Kidney (tissue), 14 donors: ENCODE results near the gene ADAT1. TPM values are rescaled to one million over a fixed set of nuclear protein-coding genes. Genes with fewer than 3 reads are reported as not detected.

Experiments used
- DNase-seq, 5 donors: peaks; one replicate each; pipeline ENCODE4 v3.0.0-alpha.2; 2013 to 2020
- FAIRE-seq: peaks from 2 replicates; lab custom pipeline; 2012; peaks lifted over from hg19 to GRCh38; lab: Jason Lieb, UNC
- H3K27ac ChIP-seq, 2 donors: one replicate each; pipeline ENCODE4 v1.7.0; 2013; ENCODE audit warnings: low read depth in 2 of 2, low read length in 2 of 2, inconsistent platforms in 1 of 2
- H3K27me3 ChIP-seq: one replicate; pipeline ENCODE4 v1.7.1; 2013; ENCODE audit warnings: low read length, inconsistent platforms; ENCODE audit not compliant: control insufficient read depth, insufficient read depth
- H3K36me3 ChIP-seq, 3 donors: one replicate each; pipeline versions ENCODE4 v1.7.0 to v1.7.1; 2013; ENCODE audit warnings: low read length in 3 of 3, control low read depth in 1 of 3, inconsistent platforms in 1 of 3; ENCODE audit not compliant: insufficient read depth in 3 of 3, control insufficient read depth in 2 of 3
- H3K4me1 ChIP-seq, 3 donors: one replicate each; pipeline versions ENCODE4 v1.7.0 to v1.7.1; 2013; ENCODE audit warnings: low read length in 3 of 3, inconsistent platforms in 1 of 3, low read depth in 1 of 3; ENCODE audit not compliant: control insufficient read depth in 2 of 3, insufficient read depth in 2 of 3
- H3K4me3 ChIP-seq, 3 donors: one replicate each; pipeline versions ENCODE4 v1.7.0 to v1.8.1; 2013; ENCODE audit warnings: low read length in 3 of 3, control low read depth in 1 of 3, inconsistent platforms in 1 of 3
- H3K9ac ChIP-seq, 3 donors: one replicate each; pipeline versions ENCODE4 v1.7.0 to v1.7.1; 2013; ENCODE audit warnings: low read length in 3 of 3, control low read depth in 1 of 3, inconsistent platforms in 1 of 3
- H3K9me3 ChIP-seq, 3 donors: one replicate each; pipeline versions ENCODE4 v1.7.0 to v1.7.1; 2013; ENCODE audit warnings: low read length in 3 of 3, control low read depth in 1 of 3, inconsistent platforms in 1 of 3; ENCODE audit not compliant: control insufficient read depth in 2 of 3, insufficient read depth in 1 of 3
- intact Hi-C: fragments of 100-400 bp; cut with DNase I; formaldehyde crosslinking; loops from one replicate; pipeline ENCODE4 v1.11.1; 2022
- polyA plus RNA-seq: library from polyadenylated mRNA; stranded (reverse); fragments of 350-450 nt; fragmentation: Illumina TruSeq; extraction: RNeasy Lipid Tissue Mini Kit (QIAGEN cat#74804); gene quantifications from one replicate; pipeline ENCODE4 v1.2.3, GENCODE V29; 2014; ENCODE audit warnings: low read depth, low replicate concordance; ENCODE audit not compliant: insufficient read depth
- total RNA-seq: library from RNA; stranded (reverse); fragmentation: NEBNext Ultra II Directional; extraction: Animal tissue kit (Norgen Biotek cat#: 25700); gene quantifications from one replicate; pipeline ENCODE4 v1.2.1, GENCODE V29; 2021
- TF ChIP-seq, protein P1 (sequence below): IDR thresholded peaks from 3 replicates; pipeline ENCODE4 v1.5.1; 2012; ENCODE audit warnings: mild to moderate bottlenecking, moderate library complexity, borderline replicate concordance; ENCODE audit not compliant: insufficient read depth; ENCODE audit errors: extremely low read depth
- donor health status: control.
- donor health status: control.
- donor health status: control.
- donor health status: control.
- donor health status: control.
- donor health status: DM: yes; HTN: yes; CAD: no.
- donor health status: Normal renal cell carcinoma (clear cell type).

Gene ADAT1
- total and polyA plus RNA-seq, 2 donors from 2014 or later: 24.4 to 56.5 TPM

DNA sequence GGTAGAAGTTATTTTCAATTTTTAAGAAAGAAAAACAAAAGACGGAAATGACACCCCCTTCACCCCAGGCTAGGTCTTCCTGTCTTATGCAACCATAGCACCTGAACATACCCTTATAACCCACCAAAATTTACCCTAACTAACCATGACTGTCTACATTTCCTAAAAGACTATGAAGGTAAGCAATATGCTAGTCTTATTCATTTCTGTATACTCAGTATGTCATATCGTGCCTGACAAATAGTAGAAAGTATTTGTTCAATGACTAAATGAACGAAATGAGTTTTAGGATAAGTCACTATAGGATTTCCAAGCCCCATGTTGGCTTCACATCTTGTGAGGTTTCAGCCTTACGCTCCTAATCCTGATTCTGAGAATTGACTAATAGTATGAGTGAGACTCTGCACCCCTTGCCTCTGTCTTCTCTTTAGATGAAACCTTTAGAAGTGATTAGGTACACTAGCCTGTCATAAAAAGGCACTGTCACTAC, 6.5 kb downstream of the ADAT1 start:
- H3K4me1 ChIP-seq: no peaks in the 10 kb centered on the region
- FAIRE-seq (no peak), DNase-seq (no peak)
- H3K36me3 ChIP-seq: peaks cover 7 to 34% (median 25%) of the 10 kb centered on the region in 3 donors
- no peaks in the 10 kb centered on the region for H3K27me3 ChIP-seq
- H3K27ac ChIP-seq: no peak overlapping the region
- TF ChIP-seq, protein P1, sequence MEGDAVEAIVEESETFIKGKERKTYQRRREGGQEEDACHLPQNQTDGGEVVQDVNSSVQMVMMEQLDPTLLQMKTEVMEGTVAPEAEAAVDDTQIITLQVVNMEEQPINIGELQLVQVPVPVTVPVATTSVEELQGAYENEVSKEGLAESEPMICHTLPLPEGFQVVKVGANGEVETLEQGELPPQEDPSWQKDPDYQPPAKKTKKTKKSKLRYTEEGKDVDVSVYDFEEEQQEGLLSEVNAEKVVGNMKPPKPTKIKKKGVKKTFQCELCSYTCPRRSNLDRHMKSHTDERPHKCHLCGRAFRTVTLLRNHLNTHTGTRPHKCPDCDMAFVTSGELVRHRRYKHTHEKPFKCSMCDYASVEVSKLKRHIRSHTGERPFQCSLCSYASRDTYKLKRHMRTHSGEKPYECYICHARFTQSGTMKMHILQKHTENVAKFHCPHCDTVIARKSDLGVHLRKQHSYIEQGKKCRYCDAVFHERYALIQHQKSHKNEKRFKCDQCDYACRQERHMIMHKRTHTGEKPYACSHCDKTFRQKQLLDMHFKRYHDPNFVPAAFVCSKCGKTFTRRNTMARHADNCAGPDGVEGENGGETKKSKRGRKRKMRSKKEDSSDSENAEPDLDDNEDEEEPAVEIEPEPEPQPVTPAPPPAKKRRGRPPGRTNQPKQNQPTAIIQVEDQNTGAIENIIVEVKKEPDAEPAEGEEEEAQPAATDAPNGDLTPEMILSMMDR: no peak
- no peaks in the 10 kb centered on the region for H3K9me3 ChIP-seq
- intact Hi-C loops: no loop called here
- H3K4me3 ChIP-seq: no peak overlapping the region
- H3K9ac ChIP-seq: no peak overlapping the region

DNA sequence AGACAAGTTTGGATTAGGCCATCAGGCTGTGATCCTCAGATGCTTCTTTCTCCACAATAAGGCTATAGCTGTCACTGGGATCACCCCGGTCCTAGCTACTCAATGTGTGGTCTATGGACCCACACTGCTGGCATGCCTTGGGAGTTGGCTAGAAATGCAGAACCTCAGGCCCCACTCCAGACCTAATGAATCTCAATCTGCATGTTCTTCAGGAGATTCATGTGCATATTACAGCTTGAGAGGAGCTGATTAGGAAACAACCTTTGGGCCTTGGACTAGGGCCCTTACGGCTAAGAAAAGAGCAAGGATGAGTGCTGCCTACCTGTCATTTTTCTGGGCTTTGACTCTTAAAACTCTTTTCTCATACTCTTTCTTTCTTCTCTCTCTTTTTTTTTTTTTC, 7.5 kb downstream of the ADAT1 start:
- TF ChIP-seq, protein P1: no peak
- H3K27ac ChIP-seq: no peak overlapping the region
- H3K36me3 ChIP-seq: peaks cover 7 to 36% (median 25%) of the 10 kb centered on the region in 3 donors
- FAIRE-seq (no peak), DNase-seq (no peak)
- H3K9me3 ChIP-seq: no peaks in the 10 kb centered on the region
- no peaks in the 10 kb centered on the region for H3K4me1 ChIP-seq
- H3K9ac ChIP-seq: no peak overlapping the region
- no peaks in the 10 kb centered on the region for H3K27me3 ChIP-seq
- H3K4me3 ChIP-seq: no peak overlapping the region
- intact Hi-C loops: no loop called here

DNA sequence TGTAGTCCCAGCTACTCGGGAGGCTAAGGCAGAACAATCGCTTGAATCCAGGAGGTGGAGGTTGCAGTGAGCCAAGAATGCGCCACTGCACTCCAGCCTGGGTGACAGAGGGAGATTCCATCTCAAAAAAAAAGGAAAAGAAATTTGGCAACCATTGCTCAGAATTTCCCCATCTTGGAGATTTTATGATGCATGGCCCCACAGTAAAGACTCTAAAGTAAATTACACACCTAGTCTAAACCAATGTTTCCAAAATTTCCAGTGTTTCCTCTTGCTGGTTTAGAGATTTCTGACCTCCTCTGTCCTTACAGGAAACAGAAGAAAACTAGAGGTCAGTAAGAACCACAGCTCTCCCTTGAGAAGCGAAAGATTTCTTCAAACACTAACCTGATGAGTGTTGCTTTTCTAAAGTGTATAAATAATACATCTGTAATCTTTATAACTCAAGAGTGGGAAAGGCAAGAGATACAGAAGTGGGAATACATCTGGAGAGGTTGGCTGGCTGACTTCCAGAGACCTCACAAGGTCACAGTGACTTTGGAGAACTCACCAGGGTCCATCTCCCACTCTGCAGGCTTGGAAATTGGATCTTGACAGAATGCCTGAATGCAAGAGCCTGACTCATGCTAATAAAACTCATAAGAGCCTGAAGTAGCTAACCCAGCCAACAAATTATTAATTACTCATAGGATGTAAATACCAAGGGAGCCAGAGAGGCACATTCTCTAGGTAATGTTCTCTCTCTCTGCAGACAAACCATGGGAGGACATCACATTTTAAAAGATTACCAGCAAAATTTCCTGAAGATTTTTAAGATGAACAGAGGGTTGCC, 8.8 kb downstream of the ADAT1 start:
- Histone ChIP-seq H3K9ac (no peak overlapping the region), H3K36me3 (peaks cover 11 to 36% (median 19%) of the 10 kb centered on the region in 3 donors), H3K9me3 (no peaks in the 10 kb centered on the region), H3K4me1 (no peaks in the 10 kb centered on the region), H3K27ac (no peak overlapping the region), H3K4me3 (no peak overlapping the region), H3K27me3 (no peaks in the 10 kb centered on the region)
- DNase-seq: no peak
- intact Hi-C loops: no loop called here
- no peak for FAIRE-seq
- TF ChIP-seq, protein P1: no peak
